Measurements from ENCODE around the gene RNF40.
"Not testable (repeated sequence)": the region's sequence is repeated elsewhere in the genome, so short reads cannot be mapped to it uniquely, and the experiment has no call there.

RNF40 gene

DNA sequence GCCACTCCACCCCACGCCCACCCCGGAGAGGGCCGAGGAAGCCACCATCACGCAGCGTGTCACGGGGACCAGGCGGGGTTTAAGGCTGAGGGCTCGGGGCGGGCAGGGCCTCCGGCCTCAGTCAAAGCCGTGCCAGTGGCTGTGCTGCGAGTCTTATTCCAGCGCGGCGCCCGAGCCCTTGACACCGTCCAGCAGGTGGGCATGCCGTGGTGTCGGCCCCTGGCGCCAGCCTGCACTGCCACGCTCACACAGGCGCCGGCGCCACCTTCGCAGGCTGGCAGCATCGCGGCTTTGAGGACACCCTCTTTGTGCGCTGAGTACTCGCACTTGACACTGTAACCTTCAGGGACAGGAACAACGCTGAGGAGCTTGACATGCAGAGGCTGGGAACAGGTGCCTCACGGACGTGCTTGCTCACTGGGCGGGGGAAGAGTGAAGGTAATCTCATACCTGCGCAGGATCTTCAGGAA is 58.9 kb downstream of the RNF40 start:
- no peak for DNase-seq (ENCODE audit: low read depth in 2 of 2)

GRCh38 chr16:30821441-30821840 is 59.3 kb downstream of the RNF40 start:
- not testable (repeated sequence) for DNase-seq (ENCODE audit: low read depth in 2 of 2)

DNA sequence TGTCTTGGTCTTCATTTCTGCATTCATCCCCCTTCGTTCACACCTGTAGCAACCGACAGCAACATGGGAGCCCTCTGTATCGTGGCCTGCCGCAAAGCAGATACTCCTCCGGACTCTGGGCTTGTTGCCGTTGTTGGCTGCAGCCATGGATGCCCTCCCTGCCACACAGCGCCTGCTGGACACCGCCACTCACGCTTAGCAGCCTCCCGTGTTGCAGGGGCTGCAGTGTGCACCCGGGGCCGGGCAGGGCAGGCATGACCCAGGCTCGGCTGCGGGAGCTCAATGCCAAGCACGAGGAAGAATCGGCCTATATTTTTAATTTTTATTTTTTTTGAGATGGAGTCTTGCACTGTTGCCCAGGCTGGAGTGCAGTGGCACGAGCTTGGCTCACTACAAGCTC is 59.8 kb downstream of the RNF40 start:
- no peak for DNase-seq (ENCODE audit: low read depth in 2 of 2)

Data from stimulated activated CD4-positive, alpha-beta T cell treated with anti-CD3 and anti-CD28 coated beads, Interleukin-15, amount 100 ng/mL, for 48 hours (primary cell).